K562 (cell line): ENCODE results near the gene SBK1. TPM values are rescaled to one million over a fixed set of nuclear protein-coding genes. Genes with fewer than 3 reads are reported as not detected.

ENCODE experiments used
- CXXC5 ChIP-seq: fragments of 250-450 bp; sonication (Bioruptor Pico); IDR thresholded peaks from 2 replicates; pipeline ENCODE4 v1.8.0; 2022; ENCODE audit warnings: inconsistent platforms, mild to moderate bottlenecking, moderate library complexity
- ESRRA ChIP-seq: fragments of 450-650 bp; IDR thresholded peaks from 2 replicates; pipeline ENCODE4 v1.6.1; 2014; ENCODE audit warnings: low read depth, mild to moderate bottlenecking, moderate library complexity, borderline replicate concordance
- FOXP1 ChIP-seq: sonication (generic); formaldehyde crosslinking; IDR thresholded peaks from 2 replicates; pipeline ENCODE4 v1.8.0; 2022; ENCODE audit warnings: mild to moderate bottlenecking, missing genetic modification reagents
- KDM2B ChIP-seq: fragments of 250-450 bp; sonication (Bioruptor Pico); IDR thresholded peaks from 2 replicates; pipeline ENCODE4 v1.8.0; 2021; ENCODE audit warnings: mild to moderate bottlenecking, moderate library complexity
- MEIS2 ChIP-seq: fragments of 450-650 bp; IDR thresholded peaks from 2 replicates; pipeline ENCODE4 v1.6.1; 2014; ENCODE audit warnings: mild to moderate bottlenecking; ENCODE audit not compliant: partially characterized antibody
- NELFE ChIP-seq: IDR thresholded peaks from 2 replicates; pipeline ENCODE4 v1.6.1; 2011; ENCODE audit warnings: mild to moderate bottlenecking; ENCODE audit not compliant: insufficient read depth, insufficient read length
- POLR3G ChIP-seq: IDR thresholded peaks from 2 replicates; pipeline ENCODE4 v1.6.1; 2011; ENCODE audit not compliant: insufficient read length, insufficient replicate concordance; ENCODE audit errors: extremely low read depth
- SMC3 ChIP-seq: conservative IDR thresholded peaks from 2 replicates; pipeline ENCODE4 v1.6.1; 2011; ENCODE audit warnings: low read depth, low read length, improper control_type of control experiment; ENCODE audit not compliant: insufficient read depth
- TBP ChIP-seq: optimal IDR thresholded peaks from 2 replicates; pipeline ENCODE3; 2011; ENCODE audit warnings: low read depth, low read length, improper control_type of control experiment
- ZNF143 ChIP-seq: sonication (generic); formaldehyde crosslinking; IDR thresholded peaks from 2 replicates; pipeline ENCODE4 v1.9.0; 2022; ENCODE audit warnings: mild to moderate bottlenecking, missing genetic modification reagents
- ZNF23 ChIP-seq: fragments of 250-450 bp; sonication (Bioruptor Pico); IDR thresholded peaks from 2 replicates; pipeline ENCODE4 v1.4.0; 2020; ENCODE audit warnings: mild to moderate bottlenecking
- polyA plus RNA-seq, 8 experiments: library from polyadenylated mRNA; depleted of rRNA in 4 of 8; stranded (reverse) in 5 of 8; unstranded in 3 of 8; fragments of >200 nt; fragmentation: Nextera tagmentation in 2 of 8; fragmentation: Illumina TruSeq in 1 of 8; extraction: Ambion mirVana in 2 of 8; extraction: Trizol in 1 of 8; gene quantifications; 2 replicates each; pipeline versions ENCODE4 v1.2.1 to v1.2.3, GENCODE V29; 2011 to 2014; ENCODE audit warnings: inconsistent platforms in 1 of 8, missing spikeins in 1 of 8
- total RNA-seq, 7 experiments: library from RNA; depleted of rRNA in 6 of 7; stranded (reverse); fragments of >200 nt in 6 of 7; fragmentation: Illumina TruSeq in 2 of 7; extraction: Trizol in 2 of 7; gene quantifications; 2 replicates each; pipeline versions ENCODE4 v1.2.1 to v1.2.3, GENCODE V29; 2011 to 2021; ENCODE audit warnings: low replicate concordance in 1 of 7
- TF ChIP-seq, protein P1 (sequence below), 2 experiments: fragments of 450-650 bp; conservative IDR thresholded peaks; 2 replicates each; pipeline ENCODE4 v1.6.1; 2017; ENCODE audit warnings: mild to moderate bottlenecking in 2 of 2, moderate library complexity in 2 of 2
- TF ChIP-seq, protein P2 (sequence below): fragments of 250-450 bp; sonication (Bioruptor Pico); IDR thresholded peaks from 2 replicates; pipeline ENCODE4 v1.8.0; 2022; ENCODE audit warnings: moderate library complexity, mild to moderate bottlenecking, inconsistent platforms
- TF ChIP-seq, protein P3 (sequence below): sonication (generic); formaldehyde crosslinking; IDR thresholded peaks from 2 replicates; pipeline ENCODE4 v1.4.0; 2020; ENCODE audit warnings: mild to moderate bottlenecking, missing genetic modification reagents

SBK1 gene
- total and polyA plus RNA-seq, 9 of the 15 experiments (the other 6 are each of a cell fraction or from before 2014, with no cell fraction given) = 0.01 to 0.07 (median 0.03) TPM; not detected in 6

DNA sequence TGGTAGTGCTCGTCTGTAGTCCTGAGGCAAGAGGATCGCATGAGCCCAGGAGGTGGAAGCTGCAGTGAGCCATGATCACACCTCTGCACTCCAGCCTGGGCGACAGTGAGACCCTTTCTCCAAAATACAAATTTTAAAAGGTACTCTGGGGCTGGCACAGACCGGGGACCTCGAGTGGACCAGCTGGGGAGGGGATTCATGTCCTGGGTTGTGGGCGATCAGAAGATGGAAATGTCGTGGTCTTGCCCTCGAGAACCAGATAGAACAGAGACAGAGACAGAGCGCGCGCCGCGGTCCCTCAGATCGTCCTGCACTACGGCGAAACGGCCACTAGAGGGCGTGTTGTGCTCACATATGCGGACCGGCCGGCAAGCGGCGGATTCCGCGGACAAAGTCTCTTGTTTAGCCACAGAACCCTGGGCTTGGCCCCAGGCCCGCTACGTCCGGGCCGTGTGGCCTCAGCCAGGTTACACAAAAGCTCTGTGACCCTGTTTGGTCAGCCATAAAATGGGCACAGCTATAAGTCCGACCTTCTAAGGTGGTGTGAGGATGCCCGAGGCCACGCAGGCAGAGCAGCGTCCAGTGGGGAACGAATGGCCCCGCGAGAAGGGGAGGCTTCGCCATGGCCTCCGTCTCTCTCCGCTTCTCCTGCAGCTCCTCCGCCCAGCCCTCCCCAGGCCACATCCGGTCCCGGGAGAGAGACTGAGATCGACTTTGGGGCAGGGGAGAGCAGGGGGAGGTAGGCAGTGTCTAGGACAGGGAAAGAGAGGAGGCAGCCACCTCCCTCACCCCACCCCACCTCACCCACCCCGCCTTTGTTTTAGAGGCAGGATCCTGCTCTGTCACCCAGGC is 14.6 kb upstream of the SBK1 start (continued):
- TF ChIP-seq, protein P1, sequence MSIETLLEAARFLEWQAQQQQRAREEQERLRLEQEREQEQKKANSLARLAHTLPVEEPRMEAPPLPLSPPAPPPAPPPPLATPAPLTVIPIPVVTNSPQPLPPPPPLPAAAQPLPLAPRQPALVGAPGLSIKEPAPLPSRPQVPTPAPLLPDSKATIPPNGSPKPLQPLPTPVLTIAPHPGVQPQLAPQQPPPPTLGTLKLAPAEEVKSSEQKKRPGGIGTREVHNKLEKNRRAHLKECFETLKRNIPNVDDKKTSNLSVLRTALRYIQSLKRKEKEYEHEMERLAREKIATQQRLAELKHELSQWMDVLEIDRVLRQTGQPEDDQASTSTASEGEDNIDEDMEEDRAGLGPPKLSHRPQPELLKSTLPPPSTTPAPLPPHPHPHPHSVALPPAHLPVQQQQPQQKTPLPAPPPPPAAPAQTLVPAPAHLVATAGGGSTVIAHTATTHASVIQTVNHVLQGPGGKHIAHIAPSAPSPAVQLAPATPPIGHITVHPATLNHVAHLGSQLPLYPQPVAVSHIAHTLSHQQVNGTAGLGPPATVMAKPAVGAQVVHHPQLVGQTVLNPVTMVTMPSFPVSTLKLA (conservative IDR thresholded peaks at IDR 0.05) = no peak
- TF ChIP-seq ZNF143 (CRISPR knock-in tag) (no peak), KDM2B (CRISPR knock-in tag) (0 out of 2 replicates have a peak, but pooled peaks have one; percentile 22), CXXC5 (CRISPR knock-in tag) (peak; percentile 40), SMC3 (peak; percentile 90), TBP (no peak), ZNF23 (CRISPR knock-in tag) (no peak), POLR3G (no peak), MEIS2 (no peak), NELFE (no peak), ESRRA (peak; percentile 25; the same call in 1 of the 2 replicates), FOXP1 (0 out of 2 replicates have a peak, but pooled peaks have one; percentile 44)
- TF ChIP-seq, protein P2, sequence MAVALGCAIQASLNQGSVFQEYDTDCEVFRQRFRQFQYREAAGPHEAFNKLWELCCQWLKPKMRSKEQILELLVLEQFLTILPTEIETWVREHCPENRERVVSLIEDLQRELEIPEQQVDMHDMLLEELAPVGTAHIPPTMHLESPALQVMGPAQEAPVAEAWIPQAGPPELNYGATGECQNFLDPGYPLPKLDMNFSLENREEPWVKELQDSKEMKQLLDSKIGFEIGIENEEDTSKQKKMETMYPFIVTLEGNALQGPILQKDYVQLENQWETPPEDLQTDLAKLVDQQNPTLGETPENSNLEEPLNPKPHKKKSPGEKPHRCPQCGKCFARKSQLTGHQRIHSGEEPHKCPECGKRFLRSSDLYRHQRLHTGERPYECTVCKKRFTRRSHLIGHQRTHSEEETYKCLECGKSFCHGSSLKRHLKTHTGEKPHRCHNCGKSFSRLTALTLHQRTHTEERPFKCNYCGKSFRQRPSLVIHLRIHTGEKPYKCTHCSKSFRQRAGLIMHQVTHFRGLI = no peak
- TF ChIP-seq, protein P3, sequence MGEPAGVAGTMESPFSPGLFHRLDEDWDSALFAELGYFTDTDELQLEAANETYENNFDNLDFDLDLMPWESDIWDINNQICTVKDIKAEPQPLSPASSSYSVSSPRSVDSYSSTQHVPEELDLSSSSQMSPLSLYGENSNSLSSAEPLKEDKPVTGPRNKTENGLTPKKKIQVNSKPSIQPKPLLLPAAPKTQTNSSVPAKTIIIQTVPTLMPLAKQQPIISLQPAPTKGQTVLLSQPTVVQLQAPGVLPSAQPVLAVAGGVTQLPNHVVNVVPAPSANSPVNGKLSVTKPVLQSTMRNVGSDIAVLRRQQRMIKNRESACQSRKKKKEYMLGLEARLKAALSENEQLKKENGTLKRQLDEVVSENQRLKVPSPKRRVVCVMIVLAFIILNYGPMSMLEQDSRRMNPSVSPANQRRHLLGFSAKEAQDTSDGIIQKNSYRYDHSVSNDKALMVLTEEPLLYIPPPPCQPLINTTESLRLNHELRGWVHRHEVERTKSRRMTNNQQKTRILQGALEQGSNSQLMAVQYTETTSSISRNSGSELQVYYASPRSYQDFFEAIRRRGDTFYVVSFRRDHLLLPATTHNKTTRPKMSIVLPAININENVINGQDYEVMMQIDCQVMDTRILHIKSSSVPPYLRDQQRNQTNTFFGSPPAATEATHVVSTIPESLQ (CRISPR knock-in tag) = no peak
